Thoracic aorta (tissue), 2 donors: ENCODE measurements around the gene KLK13. TPM values are rescaled to one million over a fixed set of nuclear protein-coding genes. Genes with fewer than 3 reads are reported as not detected.

Experiments
- ATAC-seq: fragments of 150-250 bp; one replicate; pipeline ENCODE4 v1.8.0; 2017; ENCODE audit warnings: low read depth; ENCODE audit not compliant: insufficient number of reproducible peaks, low FRiP score
- DNase-seq: peaks from one replicate; pipeline ENCODE4 v3.0.0-alpha.2; 2020; ENCODE audit warnings: low spot score
- H3K27ac ChIP-seq, 2 donors: fragments of 200-600 bp; sonication (generic); 1 replicate in 1 of 2; 2 replicates in 1 of 2; pipeline ENCODE4 v1.5.1; 2016; ENCODE audit warnings: mild to moderate bottlenecking in 2 of 2, moderate library complexity in 2 of 2
- H3K27me3 ChIP-seq: fragments of 200-600 bp; sonication (generic); replicated peaks from 2 replicates; pipeline ENCODE4 v1.6.0; 2016; ENCODE audit warnings: mild to moderate bottlenecking; ENCODE audit not compliant: insufficient read depth
- H3K36me3 ChIP-seq: fragments of 200-600 bp; sonication (generic); one replicate; pipeline ENCODE4 v1.5.1; 2016
- H3K4me1 ChIP-seq, 2 donors: fragments of 200-600 bp; sonication (generic); 1 replicate in 1 of 2; 2 replicates in 1 of 2; pipeline versions ENCODE4 v1.5.1 to v1.6.0; 2016; ENCODE audit warnings: low read depth in 2 of 2, mild to moderate bottlenecking in 1 of 2; ENCODE audit not compliant: control insufficient read depth in 1 of 2
- H3K4me3 ChIP-seq: fragments of 200-600 bp; sonication (generic); 2 replicates; pipeline ENCODE4 v1.5.1; 2016; ENCODE audit warnings: mild to moderate bottlenecking
- H3K9me3 ChIP-seq: fragments of 200-600 bp; sonication (generic); 2 replicates; pipeline ENCODE4 v1.5.1; 2016
- total RNA-seq, 2 donors: library from RNA; depleted of rRNA; stranded (reverse); fragments of >200 nt; gene quantifications; one replicate each; pipeline versions ENCODE4 v1.1.0 to v1.2.3, GENCODE V29; 2016
- TF ChIP-seq, protein P1 (sequence below): fragments of 200-600 bp; sonication (generic); IDR thresholded peaks from one replicate; pipeline ENCODE4 v1.5.1; 2019; ENCODE audit warnings: antibody characterized with exemption

KLK13 gene
- total RNA-seq, 2 donors from 2014 or later = not detected

- TF ChIP-seq, protein P1, sequence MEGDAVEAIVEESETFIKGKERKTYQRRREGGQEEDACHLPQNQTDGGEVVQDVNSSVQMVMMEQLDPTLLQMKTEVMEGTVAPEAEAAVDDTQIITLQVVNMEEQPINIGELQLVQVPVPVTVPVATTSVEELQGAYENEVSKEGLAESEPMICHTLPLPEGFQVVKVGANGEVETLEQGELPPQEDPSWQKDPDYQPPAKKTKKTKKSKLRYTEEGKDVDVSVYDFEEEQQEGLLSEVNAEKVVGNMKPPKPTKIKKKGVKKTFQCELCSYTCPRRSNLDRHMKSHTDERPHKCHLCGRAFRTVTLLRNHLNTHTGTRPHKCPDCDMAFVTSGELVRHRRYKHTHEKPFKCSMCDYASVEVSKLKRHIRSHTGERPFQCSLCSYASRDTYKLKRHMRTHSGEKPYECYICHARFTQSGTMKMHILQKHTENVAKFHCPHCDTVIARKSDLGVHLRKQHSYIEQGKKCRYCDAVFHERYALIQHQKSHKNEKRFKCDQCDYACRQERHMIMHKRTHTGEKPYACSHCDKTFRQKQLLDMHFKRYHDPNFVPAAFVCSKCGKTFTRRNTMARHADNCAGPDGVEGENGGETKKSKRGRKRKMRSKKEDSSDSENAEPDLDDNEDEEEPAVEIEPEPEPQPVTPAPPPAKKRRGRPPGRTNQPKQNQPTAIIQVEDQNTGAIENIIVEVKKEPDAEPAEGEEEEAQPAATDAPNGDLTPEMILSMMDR = peak; percentile 31
- Histone ChIP-seq H3K4me3 (peak overlapping the region; percentile 53), H3K27ac (no peak overlapping the region), H3K4me1 (peaks cover 5 to 8% of the 10 kb centered on the region in 2 donors), H3K27me3 (no peaks in the 10 kb centered on the region), H3K9me3 (no peaks in the 10 kb centered on the region), H3K36me3 (no peaks in the 10 kb centered on the region)
- DNase-seq = no peak
- no peak for ATAC-seq
These were observed 47.9 kb downstream of the KLK13 start for GRCh38 chr19:51016798-51017683.

DNA sequence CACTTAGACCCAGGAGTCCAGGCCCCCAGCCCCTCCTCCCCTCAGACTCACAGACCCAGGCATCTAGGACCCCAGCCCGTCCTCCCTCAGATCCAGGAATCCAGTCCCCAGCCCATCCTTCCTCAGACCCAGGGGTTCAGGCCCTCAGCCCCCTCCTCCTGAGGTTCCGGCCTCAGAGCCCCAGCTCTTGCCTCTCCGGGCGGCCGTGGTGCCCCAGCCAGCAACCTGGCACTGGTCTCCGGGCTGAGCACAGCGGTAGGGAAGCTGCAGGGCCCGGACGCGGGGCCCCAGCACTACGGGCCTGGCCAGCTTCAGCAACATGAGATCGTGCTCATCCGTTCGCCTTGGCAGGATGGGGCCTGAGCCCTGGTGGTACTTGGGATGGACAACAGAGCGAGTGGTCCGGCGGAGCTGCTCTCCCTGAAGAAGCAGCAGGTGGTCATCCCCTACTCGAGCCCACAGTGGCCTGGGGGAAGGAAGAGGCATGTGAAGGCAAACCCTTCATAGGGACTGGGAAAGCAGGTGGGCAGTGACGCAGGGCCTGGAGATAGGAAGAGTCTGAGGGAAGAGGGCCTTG lies 49.1 kb downstream of the KLK13 start:
- Histone ChIP-seq H3K27ac (no peak overlapping the region), H3K4me1 (peaks cover 5 to 8% of the 10 kb centered on the region in 2 donors), H3K36me3 (no peaks in the 10 kb centered on the region), H3K9me3 (no peaks in the 10 kb centered on the region), H3K4me3 (no peak overlapping the region), H3K27me3 (no peaks in the 10 kb centered on the region)
- DNase-seq = no peak
- no peak for ATAC-seq
- TF ChIP-seq, protein P1 = no peak

DNA sequence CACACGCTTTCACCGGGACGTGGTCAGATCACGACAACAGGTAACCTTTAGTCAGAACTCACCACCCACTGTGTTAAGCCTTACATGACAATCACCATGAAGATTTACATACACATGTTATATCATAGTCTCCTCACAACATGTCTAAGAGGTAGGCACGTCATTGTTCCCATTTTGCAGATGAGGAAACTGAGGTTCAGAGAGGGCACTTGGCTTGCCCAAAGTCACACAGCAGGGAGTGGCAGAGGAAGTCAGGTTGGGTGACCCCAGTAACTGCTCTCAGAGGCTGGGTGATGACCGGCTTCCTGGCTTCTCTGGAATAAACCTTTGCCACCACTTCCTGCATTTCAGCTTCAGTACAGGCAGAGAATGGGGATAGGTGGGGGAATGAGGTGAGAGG lies 50.6 kb downstream of the KLK13 start:
- no peaks in the 10 kb centered on the region for H3K27me3 ChIP-seq
- DNase-seq = no peak
- H3K36me3 ChIP-seq = no peaks in the 10 kb centered on the region
- no peaks in the 10 kb centered on the region for H3K9me3 ChIP-seq
- no peak overlapping the region for H3K4me3 ChIP-seq
- peaks cover 5 to 7% of the 10 kb centered on the region in 2 donors for H3K4me1 ChIP-seq
- no peak for ATAC-seq
- TF ChIP-seq, protein P1 = no peak
- no peak overlapping the region for H3K27ac ChIP-seq

DNA sequence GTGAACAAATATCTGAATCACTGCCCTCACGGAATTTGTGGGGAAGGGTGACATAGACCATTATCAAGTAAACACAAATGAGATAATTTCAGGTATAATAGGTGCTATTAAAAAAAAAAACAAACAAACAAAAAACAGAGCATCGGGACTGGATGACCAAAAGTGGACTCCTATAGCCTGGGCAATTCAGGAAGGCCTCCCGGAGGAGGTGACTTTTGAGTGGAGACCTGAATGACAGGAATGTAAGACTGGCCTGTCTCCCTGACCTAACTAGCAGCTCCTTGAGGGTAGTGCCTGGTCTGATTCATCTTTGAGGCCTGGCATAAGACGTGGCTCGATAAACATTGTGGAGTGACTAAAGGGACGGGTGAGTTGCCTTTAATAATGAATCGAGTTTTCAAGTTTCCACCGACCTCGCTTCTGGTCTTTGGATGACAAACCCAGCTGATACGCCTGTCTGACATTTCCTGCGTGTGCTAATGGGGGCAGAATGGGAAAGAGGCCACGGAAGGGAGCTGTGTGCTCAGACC lies 52.2 kb downstream of the KLK13 start:
- TF ChIP-seq, protein P1 = no peak
- Histone ChIP-seq H3K4me3 (no peak overlapping the region), H3K4me1 (peaks cover 0 to 5% of the 10 kb centered on the region in 2 donors), H3K27me3 (no peaks in the 10 kb centered on the region), H3K36me3 (no peaks in the 10 kb centered on the region), H3K9me3 (no peaks in the 10 kb centered on the region), H3K27ac (no peak overlapping the region)
- ATAC-seq (no peak), DNase-seq (no peak)

DNA sequence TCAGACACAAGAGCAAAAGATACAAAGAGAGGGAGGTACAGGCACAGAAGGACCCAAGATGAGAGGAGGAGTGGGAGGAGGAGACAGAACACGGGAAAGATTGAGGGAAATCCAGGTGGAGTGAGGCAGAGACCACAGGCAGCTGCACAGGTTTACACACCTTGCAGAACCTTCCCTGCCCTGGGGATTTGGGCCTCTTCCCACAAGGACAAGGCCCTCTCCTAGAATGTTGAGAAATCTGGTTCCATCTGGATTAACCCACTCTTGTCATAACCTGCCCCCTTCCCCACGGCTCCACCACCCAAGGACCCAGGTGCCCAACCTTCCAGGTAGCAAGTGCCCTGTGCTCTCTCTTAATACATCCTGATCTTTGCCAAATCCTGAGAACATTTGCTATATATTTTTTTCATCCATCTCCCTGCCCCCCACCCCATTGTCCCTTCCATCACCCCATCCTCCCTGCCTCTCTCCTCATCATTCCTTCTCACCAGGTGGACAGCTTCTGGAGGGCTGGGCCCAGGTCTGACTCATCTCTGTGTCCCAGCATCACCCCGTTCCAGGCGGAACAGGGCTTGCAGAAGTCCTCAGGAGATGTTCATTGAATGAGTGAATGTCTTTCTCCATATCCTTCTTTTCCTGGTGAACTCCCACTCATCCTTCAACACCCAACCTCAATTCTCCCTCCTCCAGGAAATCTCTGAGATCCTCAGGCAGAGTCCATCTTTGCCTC lies 54.7 kb downstream of the KLK13 start:
- DNase-seq (no peak), ATAC-seq (no peak)
- no peak overlapping the region for H3K27ac ChIP-seq
- no peak overlapping the region for H3K4me3 ChIP-seq
- TF ChIP-seq, protein P1 = no peak
- H3K4me1 ChIP-seq = no peaks in the 10 kb centered on the region
- no peaks in the 10 kb centered on the region for H3K9me3 ChIP-seq
- H3K27me3 ChIP-seq = no peaks in the 10 kb centered on the region
- H3K36me3 ChIP-seq = no peaks in the 10 kb centered on the region
